Panc1 (cell line): ENCODE measurements around the gene HMGN4. TPM values are rescaled to one million over a fixed set of nuclear protein-coding genes. Genes with fewer than 3 reads are reported as not detected.
A peak's percentile ranks its signal among the peaks of the same experiment; 100 is the strongest.
"Not testable (repeated sequence)": the region's sequence is repeated elsewhere in the genome, so short reads cannot be mapped to it uniquely, and the experiment has no call there.

ENCODE experiments used
- ATAC-seq: fragments of 200-7000 bp; cut with Tn5 transposase; 2 replicates; pipeline ENCODE4 v1.9.1; 2020; ENCODE audit warnings: mild to moderate bottlenecking, moderate library complexity
- BruUV-seq: library from RNA; stranded (reverse); fragments of 400-500 nt; replicated peaks from 2 replicates; lab custom pipeline; 2021; lab: Mats Ljungman, UMichigan
- CTCF ChIA-PET: fragments of 300-600 bp; sonication (Branson Sonifier 250); formaldehyde crosslinking; loops from one replicate; lab custom pipeline; 2022; ENCODE audit warnings: antibody characterized with exemption; lab: Charles Lee
- POLR2A ChIA-PET: fragments of 300-600 bp; sonication (Branson Sonifier 250); formaldehyde crosslinking; loops from one replicate; lab custom pipeline; 2022; ENCODE audit warnings: antibody characterized with exemption; lab: Charles Lee
- DNase-seq: peaks from one replicate; pipeline ENCODE4 v3.0.0-alpha.2; 2010; ENCODE audit warnings: low read depth, low spot score
- H3K27ac ChIP-seq: 2 replicates; pipeline ENCODE4 v1.5.1; 2011; ENCODE audit warnings: mild to moderate bottlenecking, low read length, inconsistent platforms
- H3K27me3 ChIP-seq: fragments of 200-500 bp; sonication (Bioruptor generic); 2 replicates; pipeline ENCODE4 v1.6.0; 2014; ENCODE audit warnings: low read length, inconsistent platforms; ENCODE audit not compliant: control insufficient read depth, insufficient read depth
- H3K36me3 ChIP-seq: fragments of 200-500 bp; sonication (Bioruptor generic); 2 replicates; pipeline ENCODE4 v1.5.1; 2014; ENCODE audit warnings: inconsistent platforms, mild to moderate bottlenecking, low read length, moderate library complexity; ENCODE audit not compliant: control insufficient read depth, insufficient read depth
- H3K4me1 ChIP-seq: 2 replicates; pipeline ENCODE4 v1.5.1; 2011; ENCODE audit warnings: inconsistent platforms, mild to moderate bottlenecking, low read length, moderate library complexity; ENCODE audit not compliant: control insufficient read depth, insufficient read depth
- H3K4me3 ChIP-seq, 2 experiments: 2 replicates each; pipeline ENCODE4 v1.5.1; 2011 to 2012; ENCODE audit warnings: low read depth in 2 of 2, low read length in 2 of 2, mild to moderate bottlenecking in 2 of 2, inconsistent platforms in 1 of 2, moderate library complexity in 1 of 2
- H3K9me3 ChIP-seq: fragments of 200-500 bp; sonication (Bioruptor generic); 2 replicates; pipeline ENCODE4 v1.5.1; 2014; ENCODE audit warnings: low read depth, mild to moderate bottlenecking, inconsistent platforms, low read length, moderate library complexity; ENCODE audit not compliant: control insufficient read depth, insufficient read depth
- POLR2AphosphoS5 ChIP-seq: IDR thresholded peaks from 2 replicates; pipeline ENCODE4 v1.6.1; 2012; ENCODE audit warnings: mild to moderate bottlenecking, low read depth, low read length, moderate library complexity
- SIN3A ChIP-seq: IDR thresholded peaks from 2 replicates; pipeline ENCODE4 v1.6.1; 2012; ENCODE audit warnings: low read depth, mild to moderate bottlenecking, low read length, moderate library complexity, borderline replicate concordance; ENCODE audit not compliant: insufficient read depth
- TCF7L2 ChIP-seq: IDR thresholded peaks from 2 replicates; pipeline ENCODE4 v1.6.1; 2011; ENCODE audit warnings: mild to moderate bottlenecking, low read depth, low read length, inconsistent platforms
- in situ Hi-C: cut with HindIII; loops from 2 replicates; pipeline ENCODE4 v1.10.0; 2016; ENCODE audit warnings: low sequenced_read_pairs, low pct_unique_long_range_greater_than_20kb
- intact Hi-C: fragments of 100-400 bp; cut with micrococcal nuclease; formaldehyde crosslinking; loops from one replicate; pipeline ENCODE4 v1.10.0; 2022; ENCODE audit not compliant: unreplicated experiment
- total RNA-seq: library from RNA; stranded (reverse); gene quantifications from one replicate; pipeline ENCODE4 v1.2.1, GENCODE V29; 2021; ENCODE audit not compliant: unreplicated experiment
- TF ChIP-seq, protein P1 (sequence below): fragments of 450-650 bp; IDR thresholded peaks from 2 replicates; pipeline ENCODE4 v1.5.1; 2017; ENCODE audit warnings: mild to moderate bottlenecking
- TF ChIP-seq, protein P2 (sequence below), 2 experiments: IDR thresholded peaks; 2 replicates each; pipeline ENCODE4 v1.6.1; 2011 to 2012; ENCODE audit warnings: low read depth in 2 of 2, control low read depth in 1 of 2, low read length in 1 of 2, mild to moderate bottlenecking in 1 of 2, moderate library complexity in 1 of 2; ENCODE audit not compliant: insufficient read depth in 1 of 2

The HMGN4 gene
- total RNA-seq, 1 experiment from 2014 or later = 60.5 TPM

DNA sequence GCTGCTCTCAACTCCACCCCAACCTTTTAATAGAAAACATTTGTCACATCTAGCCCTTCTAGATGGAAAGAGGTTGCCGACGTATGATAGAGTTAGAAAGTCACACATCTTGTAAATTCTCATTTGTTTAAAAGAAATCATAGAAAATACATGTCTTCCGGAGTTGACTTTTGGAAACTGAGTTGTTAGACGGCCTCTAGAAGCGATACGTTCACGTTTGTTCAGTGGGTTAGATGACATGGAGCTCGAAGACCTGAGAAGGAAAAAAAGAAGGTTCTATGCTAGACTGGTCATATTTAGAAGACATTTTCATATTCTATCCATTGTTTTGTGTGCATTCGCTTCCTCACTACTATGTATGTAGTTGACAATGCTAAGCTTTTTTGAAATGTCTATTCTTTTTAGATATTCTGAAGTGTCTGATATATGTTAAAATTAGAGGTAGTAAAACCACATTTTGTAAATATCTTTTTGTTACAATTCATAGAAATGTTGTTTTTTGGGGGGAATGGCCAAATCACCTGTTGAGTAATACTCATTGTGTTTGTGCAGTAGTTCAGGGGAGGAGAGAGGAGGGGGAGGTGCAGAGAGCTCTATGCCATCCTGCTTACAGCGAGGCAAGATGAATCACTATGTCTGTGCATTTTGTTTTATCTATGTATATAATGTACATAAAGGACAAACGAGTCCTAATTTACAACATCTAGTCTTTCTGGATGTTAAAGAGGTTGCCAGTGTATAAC, 15.5 kb upstream of the HMGN4 start:
- H3K4me1 ChIP-seq, CTCF ChIA-PET, ATAC-seq, H3K9me3 ChIP-seq, in situ Hi-C loops, H3K36me3 ChIP-seq, POLR2A ChIA-PET, intact Hi-C loops, DNase-seq, H3K27me3 ChIP-seq: not testable (repeated sequence)
- peak overlapping the region; percentile 65 to 66 for H3K4me3 ChIP-seq
- peak overlapping the region; percentile 98 for H3K27ac ChIP-seq
- BruUV-seq = TSS peak; percentile 66

DNA sequence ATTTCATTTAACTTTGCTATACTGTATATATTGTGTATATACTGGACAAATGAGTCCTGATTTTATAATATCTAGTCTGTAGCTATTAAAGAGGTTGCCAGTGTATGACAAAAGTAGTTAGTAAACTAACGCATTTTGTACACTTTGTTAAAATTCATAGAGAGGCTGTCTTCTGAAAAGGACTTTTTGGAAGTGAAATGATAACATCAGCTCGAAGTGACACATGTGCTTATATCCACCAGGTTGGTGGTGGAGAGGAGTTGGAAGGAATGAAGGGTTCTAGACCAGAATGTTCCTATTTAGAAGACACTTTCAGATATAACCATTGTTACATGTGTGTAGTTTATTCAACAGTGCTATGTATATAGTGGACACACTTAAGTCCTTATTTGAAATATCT, 13.9 kb upstream of the HMGN4 start:
- DNase-seq, H3K27me3 ChIP-seq, intact Hi-C loops, H3K9me3 ChIP-seq, POLR2A ChIA-PET, CTCF ChIA-PET, H3K4me3 ChIP-seq, H3K36me3 ChIP-seq, ATAC-seq, in situ Hi-C loops, H3K4me1 ChIP-seq, BruUV-seq, H3K27ac ChIP-seq: not testable (repeated sequence)

DNA sequence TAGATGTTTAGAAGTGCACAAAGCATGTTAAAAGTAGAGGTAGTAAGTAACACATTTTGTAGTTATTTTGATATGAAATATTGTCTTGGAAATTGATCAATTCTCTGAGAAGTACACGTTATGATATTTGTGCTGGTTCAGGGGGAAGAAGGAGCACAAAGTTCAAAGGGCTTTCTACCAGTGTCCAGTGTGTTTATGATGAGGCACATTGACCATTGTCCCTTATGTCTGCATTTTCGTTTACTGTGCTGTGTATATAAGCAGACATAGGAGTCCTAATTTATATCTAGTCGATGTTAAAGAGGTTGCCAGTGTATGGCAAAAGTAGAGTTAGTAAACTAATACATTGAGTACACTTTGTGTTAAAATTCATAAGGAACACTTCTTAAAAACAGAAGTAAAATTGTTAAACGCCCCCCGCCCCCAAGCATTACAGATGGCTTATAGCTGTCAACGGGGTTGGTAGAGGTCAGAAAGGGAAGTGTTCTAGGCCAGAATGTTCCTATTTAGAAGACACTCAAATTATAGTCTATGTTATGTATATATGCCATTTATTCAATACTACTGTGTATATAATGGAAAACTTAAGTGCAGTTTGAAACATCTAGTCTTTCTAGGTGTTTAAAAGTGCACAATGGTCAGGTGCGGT, 13.3 kb upstream of the HMGN4 start:
- no peak for TF ChIP-seq TCF7L2
- no peak for TF ChIP-seq SIN3A
- TF ChIP-seq POLR2AphosphoS5 = no peak
- TF ChIP-seq, protein P1, sequence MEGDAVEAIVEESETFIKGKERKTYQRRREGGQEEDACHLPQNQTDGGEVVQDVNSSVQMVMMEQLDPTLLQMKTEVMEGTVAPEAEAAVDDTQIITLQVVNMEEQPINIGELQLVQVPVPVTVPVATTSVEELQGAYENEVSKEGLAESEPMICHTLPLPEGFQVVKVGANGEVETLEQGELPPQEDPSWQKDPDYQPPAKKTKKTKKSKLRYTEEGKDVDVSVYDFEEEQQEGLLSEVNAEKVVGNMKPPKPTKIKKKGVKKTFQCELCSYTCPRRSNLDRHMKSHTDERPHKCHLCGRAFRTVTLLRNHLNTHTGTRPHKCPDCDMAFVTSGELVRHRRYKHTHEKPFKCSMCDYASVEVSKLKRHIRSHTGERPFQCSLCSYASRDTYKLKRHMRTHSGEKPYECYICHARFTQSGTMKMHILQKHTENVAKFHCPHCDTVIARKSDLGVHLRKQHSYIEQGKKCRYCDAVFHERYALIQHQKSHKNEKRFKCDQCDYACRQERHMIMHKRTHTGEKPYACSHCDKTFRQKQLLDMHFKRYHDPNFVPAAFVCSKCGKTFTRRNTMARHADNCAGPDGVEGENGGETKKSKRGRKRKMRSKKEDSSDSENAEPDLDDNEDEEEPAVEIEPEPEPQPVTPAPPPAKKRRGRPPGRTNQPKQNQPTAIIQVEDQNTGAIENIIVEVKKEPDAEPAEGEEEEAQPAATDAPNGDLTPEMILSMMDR = no peak
- TF ChIP-seq, protein P2, sequence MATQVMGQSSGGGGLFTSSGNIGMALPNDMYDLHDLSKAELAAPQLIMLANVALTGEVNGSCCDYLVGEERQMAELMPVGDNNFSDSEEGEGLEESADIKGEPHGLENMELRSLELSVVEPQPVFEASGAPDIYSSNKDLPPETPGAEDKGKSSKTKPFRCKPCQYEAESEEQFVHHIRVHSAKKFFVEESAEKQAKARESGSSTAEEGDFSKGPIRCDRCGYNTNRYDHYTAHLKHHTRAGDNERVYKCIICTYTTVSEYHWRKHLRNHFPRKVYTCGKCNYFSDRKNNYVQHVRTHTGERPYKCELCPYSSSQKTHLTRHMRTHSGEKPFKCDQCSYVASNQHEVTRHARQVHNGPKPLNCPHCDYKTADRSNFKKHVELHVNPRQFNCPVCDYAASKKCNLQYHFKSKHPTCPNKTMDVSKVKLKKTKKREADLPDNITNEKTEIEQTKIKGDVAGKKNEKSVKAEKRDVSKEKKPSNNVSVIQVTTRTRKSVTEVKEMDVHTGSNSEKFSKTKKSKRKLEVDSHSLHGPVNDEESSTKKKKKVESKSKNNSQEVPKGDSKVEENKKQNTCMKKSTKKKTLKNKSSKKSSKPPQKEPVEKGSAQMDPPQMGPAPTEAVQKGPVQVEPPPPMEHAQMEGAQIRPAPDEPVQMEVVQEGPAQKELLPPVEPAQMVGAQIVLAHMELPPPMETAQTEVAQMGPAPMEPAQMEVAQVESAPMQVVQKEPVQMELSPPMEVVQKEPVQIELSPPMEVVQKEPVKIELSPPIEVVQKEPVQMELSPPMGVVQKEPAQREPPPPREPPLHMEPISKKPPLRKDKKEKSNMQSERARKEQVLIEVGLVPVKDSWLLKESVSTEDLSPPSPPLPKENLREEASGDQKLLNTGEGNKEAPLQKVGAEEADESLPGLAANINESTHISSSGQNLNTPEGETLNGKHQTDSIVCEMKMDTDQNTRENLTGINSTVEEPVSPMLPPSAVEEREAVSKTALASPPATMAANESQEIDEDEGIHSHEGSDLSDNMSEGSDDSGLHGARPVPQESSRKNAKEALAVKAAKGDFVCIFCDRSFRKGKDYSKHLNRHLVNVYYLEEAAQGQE (IDR thresholded peaks at IDR 0.05; ENCODE audit: insufficient read depth in 1 of 2, low read depth in 2 of 2, low read length in 1 of 2) = no peak
- Histone ChIP-seq H3K27me3 (no peaks in the 10 kb centered on the region), H3K4me3 (no peak overlapping the region), H3K4me1 (peaks cover 9% of the 10 kb centered on the region), H3K36me3 (no peaks in the 10 kb centered on the region), H3K27ac (no peak overlapping the region), H3K9me3 (no peaks in the 10 kb centered on the region)
- intact Hi-C loops = no loop called here
- POLR2A ChIA-PET = no interaction called here
- DNase-seq = no peak
- no TSS peak for BruUV-seq
- ATAC-seq = no peak
- CTCF ChIA-PET = no interaction called here
- in situ Hi-C loops = no loop called here
